ENCODE measurements around the gene MAD1L1. TPM values are rescaled to one million over a fixed set of nuclear protein-coding genes. Genes with fewer than 3 reads are reported as not detected.

The MAD1L1 gene
- total and polyA plus RNA-seq, 2 donors (not counting 3 experiments of a cell fraction or from before 2014, with no cell fraction given) = 34.1 to 42.3 TPM

GRCh38 chr7:1940402-1940786, 292.4 kb downstream of the MAD1L1 start:
- ChIA-PET POLR2A (no interaction called here), CTCF (no interaction called here)
- Histone ChIP-seq H3K9me1 (replicated peaks; ENCODE audit: control insufficient read depth, extremely low read depth, insufficient read depth, low read length) (no peaks in the 10 kb centered on the region), H3K36me3 (ENCODE audit: control insufficient read depth in 2 of 2, extremely low read depth in 1 of 2, insufficient read depth in 2 of 2, low read length in 2 of 2) (no peaks in the 10 kb centered on the region), H3K27me3 (ENCODE audit: control insufficient read depth in 2 of 2, insufficient read depth in 2 of 2, low read length in 2 of 2) (no peaks in the 10 kb centered on the region), H3K27ac (ENCODE audit: insufficient read depth, low read depth, low read length) (no peak overlapping the region), H3K9ac (replicated peaks; ENCODE audit: extremely low read depth, insufficient read depth, low read length) (no peak overlapping the region), H3K4me3 (replicated peaks in 1 of 3; ENCODE audit: insufficient read depth in 1 of 3, low read depth in 1 of 3, low read length in 3 of 3) (no peak overlapping the region), H3K9me3 (replicated peaks; ENCODE audit: control insufficient read depth, insufficient read depth, low read length) (no peaks in the 10 kb centered on the region), H3K4me2 (ENCODE audit: insufficient read depth, low read length) (no peak overlapping the region), H2AFZ (ENCODE audit: low read depth, low read length) (no peak overlapping the region), H3K4me1 (ENCODE audit: control insufficient read depth, extremely low read depth, insufficient read depth, low read length) (no peaks in the 10 kb centered on the region), H3K79me2 (ENCODE audit: control insufficient read depth, insufficient read depth, low read length) (no peaks in the 10 kb centered on the region), H4K20me1 (replicated peaks; ENCODE audit: control insufficient read depth, extremely low read depth, insufficient read depth, low read length) (no peaks in the 10 kb centered on the region)
- DNase-seq (ENCODE audit: low read depth, low spot score) (no peak), FAIRE-seq (no peak)
- dilution Hi-C loops (cut with MboI; ENCODE audit: extremely low pct_ligation_motif_present, low sequenced_read_pairs) (no loop called here), intact Hi-C loops (cut with micrococcal nuclease) (no loop called here)
- no TSS peak for BruUV-seq (replicated peaks)
- TF ChIP-seq JUN (IDR thresholded peaks at IDR 0.05; ENCODE audit: borderline replicate concordance, insufficient read depth, insufficient read length, low read depth) (no peak), GATA2 (IDR thresholded peaks at IDR 0.05; ENCODE audit: insufficient read depth, insufficient read length, low read depth, low read length) (no peak)

DNA sequence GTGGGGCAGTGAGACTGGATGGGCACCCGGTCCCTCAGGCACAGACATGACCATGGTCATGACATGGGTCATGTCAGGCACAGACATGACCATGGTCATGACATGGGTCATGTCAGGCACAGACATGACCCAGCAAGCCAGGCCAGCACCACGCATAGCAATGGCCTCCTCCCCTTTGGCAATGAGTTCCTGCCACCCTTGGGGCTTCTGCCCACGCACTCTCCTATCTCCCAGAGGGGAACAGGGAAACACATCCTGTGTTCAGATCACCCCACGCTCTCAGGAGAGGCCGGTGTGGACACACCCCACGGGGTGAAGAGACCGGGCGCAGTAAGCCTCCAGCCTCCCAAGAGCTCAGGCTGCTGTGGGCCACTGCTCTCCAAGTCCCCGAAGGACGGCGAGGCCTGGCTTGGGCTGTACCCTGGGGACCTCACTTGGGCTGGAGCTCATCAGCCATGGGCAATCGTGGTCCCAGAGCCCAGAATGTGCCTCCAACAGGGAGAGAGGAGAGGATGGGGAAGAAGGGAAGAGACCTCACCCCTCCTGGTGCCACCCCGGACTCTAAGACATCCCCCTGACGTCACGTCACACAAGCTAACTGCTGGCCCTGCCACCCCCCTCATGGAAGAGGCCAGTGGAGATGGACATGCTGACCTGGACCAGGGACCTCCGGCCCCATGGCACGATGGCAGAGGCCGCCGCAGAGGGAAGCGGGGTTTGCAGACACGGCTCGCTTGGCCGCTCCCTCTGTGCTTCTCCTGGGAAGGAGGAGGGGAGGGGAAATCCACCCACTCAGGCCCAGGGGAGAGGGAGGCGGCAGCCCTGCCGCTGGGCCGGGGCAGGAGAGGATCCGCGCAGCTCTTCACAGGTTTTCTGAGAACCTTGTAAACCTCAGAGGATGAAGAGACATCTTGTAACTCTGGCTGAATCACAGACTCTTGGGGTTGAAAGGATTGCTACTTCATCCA, 293.0 kb downstream of the MAD1L1 start:
- DNase-seq (ENCODE audit: low read depth, low spot score) = no peak
- no peaks in the 10 kb centered on the region for H4K20me1 ChIP-seq (replicated peaks; ENCODE audit: control insufficient read depth, extremely low read depth, insufficient read depth, low read length)
- ChIA-PET CTCF (no interaction called here), POLR2A (no interaction called here)
- H3K4me1 ChIP-seq (ENCODE audit: control insufficient read depth, extremely low read depth, insufficient read depth, low read length) = no peaks in the 10 kb centered on the region
- H3K9me1 ChIP-seq (replicated peaks; ENCODE audit: control insufficient read depth, extremely low read depth, insufficient read depth, low read length) = no peaks in the 10 kb centered on the region
- H3K79me2 ChIP-seq (ENCODE audit: control insufficient read depth, insufficient read depth, low read length) = no peaks in the 10 kb centered on the region
- H3K36me3 ChIP-seq (ENCODE audit: control insufficient read depth in 2 of 2, extremely low read depth in 1 of 2, insufficient read depth in 2 of 2, low read length in 2 of 2) = no peaks in the 10 kb centered on the region
- H3K4me3 ChIP-seq (replicated peaks in 1 of 3; ENCODE audit: insufficient read depth in 1 of 3, low read depth in 1 of 3, low read length in 3 of 3) = no peak overlapping the region
- H3K9ac ChIP-seq (replicated peaks; ENCODE audit: extremely low read depth, insufficient read depth, low read length) = no peak overlapping the region
- no peaks in the 10 kb centered on the region for H3K27me3 ChIP-seq (ENCODE audit: control insufficient read depth in 2 of 2, insufficient read depth in 2 of 2, low read length in 2 of 2)
- no peak for TF ChIP-seq EZH2 (IDR thresholded peaks at IDR 0.05; ENCODE audit: borderline replicate concordance, low read depth, low read length, severe bottlenecking)
- no peak for TF ChIP-seq MAX (IDR thresholded peaks at IDR 0.05; ENCODE audit: insufficient read depth, insufficient read length)
- TF ChIP-seq FOS (IDR thresholded peaks at IDR 0.05; ENCODE audit: borderline replicate concordance, insufficient read depth, low read length) = no peak
- no peak for TF ChIP-seq JUN (IDR thresholded peaks at IDR 0.05; ENCODE audit: borderline replicate concordance, insufficient read depth, insufficient read length, low read depth)
- TF ChIP-seq, protein P1, sequence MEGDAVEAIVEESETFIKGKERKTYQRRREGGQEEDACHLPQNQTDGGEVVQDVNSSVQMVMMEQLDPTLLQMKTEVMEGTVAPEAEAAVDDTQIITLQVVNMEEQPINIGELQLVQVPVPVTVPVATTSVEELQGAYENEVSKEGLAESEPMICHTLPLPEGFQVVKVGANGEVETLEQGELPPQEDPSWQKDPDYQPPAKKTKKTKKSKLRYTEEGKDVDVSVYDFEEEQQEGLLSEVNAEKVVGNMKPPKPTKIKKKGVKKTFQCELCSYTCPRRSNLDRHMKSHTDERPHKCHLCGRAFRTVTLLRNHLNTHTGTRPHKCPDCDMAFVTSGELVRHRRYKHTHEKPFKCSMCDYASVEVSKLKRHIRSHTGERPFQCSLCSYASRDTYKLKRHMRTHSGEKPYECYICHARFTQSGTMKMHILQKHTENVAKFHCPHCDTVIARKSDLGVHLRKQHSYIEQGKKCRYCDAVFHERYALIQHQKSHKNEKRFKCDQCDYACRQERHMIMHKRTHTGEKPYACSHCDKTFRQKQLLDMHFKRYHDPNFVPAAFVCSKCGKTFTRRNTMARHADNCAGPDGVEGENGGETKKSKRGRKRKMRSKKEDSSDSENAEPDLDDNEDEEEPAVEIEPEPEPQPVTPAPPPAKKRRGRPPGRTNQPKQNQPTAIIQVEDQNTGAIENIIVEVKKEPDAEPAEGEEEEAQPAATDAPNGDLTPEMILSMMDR (IDR thresholded peaks at IDR 0.05; ENCODE audit: extremely low read depth in 1 of 2, insufficient read depth in 1 of 2, low read depth in 1 of 2, low read length in 2 of 2) = no peak
- TF ChIP-seq GATA2 (IDR thresholded peaks at IDR 0.05; ENCODE audit: insufficient read depth, insufficient read length, low read depth, low read length) = no peak
- TF ChIP-seq MYC (IDR thresholded peaks at IDR 0.05; ENCODE audit: low read depth, low read length) = no peak
- TF ChIP-seq POLR2AphosphoS5 (IDR thresholded peaks at IDR 0.05; ENCODE audit: insufficient read depth, low read depth, low read length) = no peak
- TF ChIP-seq POLR2A (IDR thresholded peaks at IDR 0.05; ENCODE audit: low read depth, low read length) = no peak
- no TSS peak for BruUV-seq (replicated peaks)
- no peak overlapping the region for H3K27ac ChIP-seq (ENCODE audit: insufficient read depth, low read depth, low read length)
- no peak overlapping the region for H3K4me2 ChIP-seq (ENCODE audit: insufficient read depth, low read length)
- intact Hi-C loops (cut with micrococcal nuclease) (no loop called here), dilution Hi-C loops (cut with MboI; ENCODE audit: extremely low pct_ligation_motif_present, low sequenced_read_pairs) (no loop called here)
- FAIRE-seq = no peak
- H3K9me3 ChIP-seq (replicated peaks; ENCODE audit: control insufficient read depth, insufficient read depth, low read length) = no peaks in the 10 kb centered on the region
- no peak overlapping the region for H2AFZ ChIP-seq (ENCODE audit: low read depth, low read length)
